GM20431 (cell line): ENCODE data around the gene SERINC3.

Experiments used
- in situ Hi-C: fragments of 300-500 bp; cut with MseI, MboI; formaldehyde crosslinking; loops from one replicate; pipeline ENCODE4 v1.15.0; 2020; ENCODE audit warnings: low sequenced_read_pairs; ENCODE audit not compliant: unreplicated experiment

SERINC3 gene

DNA sequence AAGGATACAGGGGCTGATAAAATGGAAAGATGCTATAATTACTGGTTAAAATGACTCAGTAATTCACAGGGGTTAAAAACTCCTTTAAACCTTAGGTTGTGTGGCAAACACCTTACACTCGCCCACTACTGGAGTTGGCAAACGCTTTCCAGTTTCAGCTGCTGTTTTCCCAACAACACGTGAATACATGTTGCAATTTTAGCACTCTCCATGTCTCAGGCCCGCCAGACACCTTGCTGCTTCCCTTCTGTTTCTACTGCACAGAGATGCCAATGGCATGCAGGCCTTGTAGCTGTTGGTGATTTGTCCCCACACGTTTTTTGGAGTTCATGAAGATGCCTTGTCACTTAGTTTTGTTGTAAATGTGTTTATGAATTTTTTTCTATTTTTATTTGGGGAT is 51.5 kb downstream of the SERINC3 start:
- in situ Hi-C loops = no loop called here

- in situ Hi-C loops = no loop called here
These were observed 53.7 kb downstream of the SERINC3 start for GRCh38 chr20:44468044-44468782.

- in situ Hi-C loops = no loop called here
These were observed 54.5 kb downstream of the SERINC3 start for GRCh38 chr20:44467289-44467883.

- in situ Hi-C loops = no loop called here
These were observed 56.8 kb downstream of the SERINC3 start for GRCh38 chr20:44465001-44465560.

DNA sequence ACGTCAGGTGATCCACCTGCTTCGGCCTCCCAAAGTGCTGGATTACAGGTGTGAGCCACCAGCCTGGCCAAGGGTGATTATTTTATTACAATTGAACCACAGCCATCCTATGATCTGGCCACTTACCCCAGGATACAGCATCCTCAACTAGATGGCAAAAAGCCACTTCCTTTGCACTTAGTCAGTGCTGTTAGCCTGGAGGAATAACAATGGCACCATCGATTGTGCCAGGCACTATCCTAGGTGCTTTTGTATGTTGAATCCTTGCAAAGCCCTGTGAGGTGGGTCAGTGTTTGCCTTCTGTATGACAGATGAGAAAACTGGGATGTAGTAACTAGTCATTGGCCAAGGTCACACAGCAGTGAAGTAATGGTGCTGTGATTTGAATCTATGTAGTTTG is 57.4 kb downstream of the SERINC3 start:
- in situ Hi-C loops = no loop called here

- in situ Hi-C loops = no loop called here
These were observed 58.4 kb downstream of the SERINC3 start for GRCh38 chr20:44463466-44463865.

DNA sequence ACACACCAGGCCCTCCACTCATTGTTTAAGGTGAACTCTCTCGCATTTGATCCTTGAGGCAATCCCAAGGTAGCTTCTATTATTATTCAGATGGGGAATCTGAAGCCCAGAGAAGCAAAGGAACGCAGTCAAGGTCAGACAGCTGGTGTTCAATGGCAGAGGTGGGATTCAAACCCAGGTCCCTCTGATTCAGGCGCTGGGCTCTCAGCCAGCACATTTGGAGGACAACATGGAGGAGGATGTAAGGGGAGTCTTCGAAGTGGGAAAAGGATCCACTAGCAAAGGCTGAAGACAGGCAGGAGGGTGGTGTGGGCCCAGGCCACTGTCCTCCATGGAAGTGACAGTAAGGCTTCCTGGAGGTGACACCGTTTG is 60.1 kb downstream of the SERINC3 start:
- in situ Hi-C loops = no loop called here

GRCh38 chr20:44461142-44461802 is 60.6 kb downstream of the SERINC3 start:
- in situ Hi-C loops = no loop called here

DNA sequence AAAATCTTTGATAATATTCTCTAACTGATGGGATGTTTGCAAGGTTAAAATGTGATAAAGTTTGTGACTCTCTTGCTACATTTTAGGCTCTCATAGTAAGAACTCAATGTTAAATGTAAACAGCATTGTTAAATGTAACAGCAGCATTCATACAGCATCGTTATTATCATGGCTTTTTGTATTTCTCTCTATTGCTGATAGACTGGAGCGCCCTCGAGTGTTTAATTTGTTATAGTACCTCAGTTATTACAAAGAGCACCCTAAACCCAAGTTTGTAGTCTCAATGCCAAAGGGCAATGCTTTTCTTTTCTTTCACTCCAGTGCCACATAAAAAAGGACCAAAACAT is 61.1 kb downstream of the SERINC3 start:
- in situ Hi-C loops = no loop called here

- in situ Hi-C loops = no loop called here
These were observed 62.6 kb downstream of the SERINC3 start for GRCh38 chr20:44459271-44459670.

DNA sequence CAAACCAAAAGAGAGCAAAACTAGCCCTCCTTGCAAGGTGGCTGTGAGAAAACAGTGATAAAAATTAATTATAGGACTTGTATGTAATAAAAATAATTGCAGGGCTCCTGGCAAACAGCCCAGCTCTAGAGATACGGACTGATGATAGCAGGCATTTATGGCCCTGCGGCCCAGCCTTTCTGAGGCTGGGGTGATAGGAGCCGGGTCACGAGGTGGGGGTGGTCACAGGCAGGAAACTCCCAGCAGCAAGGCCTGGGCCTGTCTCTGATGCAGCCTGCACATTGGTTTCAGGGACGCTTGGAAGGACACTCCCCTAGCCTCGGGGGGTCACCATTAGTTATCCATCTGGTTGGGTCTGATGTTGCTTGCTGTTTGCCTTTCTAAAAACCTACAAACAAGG is 64.9 kb downstream of the SERINC3 start:
- in situ Hi-C loops = no loop called here

GRCh38 chr20:44456611-44457010 is 65.3 kb downstream of the SERINC3 start:
- in situ Hi-C loops = no loop called here

- in situ Hi-C loops = no loop called here
These were observed 66.7 kb downstream of the SERINC3 start for GRCh38 chr20:44455126-44455525.

GRCh38 chr20:44454306-44454963 is 67.4 kb downstream of the SERINC3 start:
- in situ Hi-C loops = no loop called here

DNA sequence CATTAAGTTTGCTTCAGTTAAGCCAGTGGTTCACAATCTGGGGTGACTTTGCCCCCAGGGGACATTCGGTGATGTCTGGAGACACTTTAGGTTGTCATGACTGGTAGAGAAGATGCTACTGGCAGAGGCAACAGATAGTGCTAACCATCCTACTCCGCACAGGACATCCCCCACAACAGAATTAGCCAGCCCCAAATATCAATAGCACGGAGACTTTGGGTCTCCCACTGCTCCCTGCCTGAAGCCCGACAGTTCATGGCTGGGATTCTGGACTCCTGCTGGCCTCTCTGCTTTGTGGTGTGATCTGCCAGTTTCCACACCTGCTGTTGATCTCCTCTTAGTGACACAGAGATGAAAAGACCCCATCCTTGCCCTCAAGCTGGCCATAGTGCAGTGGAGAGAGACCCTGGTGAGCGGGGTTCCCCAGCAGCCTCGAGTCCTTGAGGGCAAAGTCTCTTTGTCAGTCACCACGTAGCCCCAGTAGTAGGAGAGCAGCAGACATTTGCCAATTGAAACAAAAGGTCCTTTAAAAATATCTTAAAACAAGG is 70.9 kb downstream of the SERINC3 start:
- in situ Hi-C loops = no loop called here

DNA sequence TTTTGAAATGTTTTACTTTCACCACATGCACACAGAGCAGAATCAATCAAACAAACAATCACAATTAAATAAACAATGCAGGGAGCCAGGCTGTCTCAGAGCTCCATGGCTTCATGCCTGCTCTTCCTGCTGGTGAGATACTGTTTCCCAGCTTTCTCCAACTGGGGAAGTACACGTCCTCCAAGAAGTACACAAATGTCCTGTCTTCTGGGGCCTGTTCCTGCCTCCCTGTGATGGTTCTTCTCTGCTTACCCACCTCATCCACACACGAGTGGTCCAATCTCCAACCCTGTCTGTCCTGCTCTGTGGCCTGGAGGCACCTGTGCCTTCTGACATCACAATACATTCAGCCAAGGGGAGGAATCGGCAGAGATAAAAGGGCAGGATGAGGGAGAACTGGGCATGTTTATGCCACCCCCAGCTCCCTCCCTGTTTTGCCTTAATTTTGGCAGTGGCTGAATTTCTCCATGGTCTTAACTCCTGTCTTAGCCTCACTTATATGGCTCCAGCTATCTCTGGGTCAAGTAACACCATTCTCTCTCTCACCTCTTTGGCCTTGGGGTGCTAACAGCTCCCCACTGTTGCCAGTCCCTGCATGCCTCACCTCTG is 71.5 kb downstream of the SERINC3 start:
- in situ Hi-C loops = no loop called here

GRCh38 chr20:44449864-44450263 is 72.0 kb downstream of the SERINC3 start:
- in situ Hi-C loops = no loop called here

DNA sequence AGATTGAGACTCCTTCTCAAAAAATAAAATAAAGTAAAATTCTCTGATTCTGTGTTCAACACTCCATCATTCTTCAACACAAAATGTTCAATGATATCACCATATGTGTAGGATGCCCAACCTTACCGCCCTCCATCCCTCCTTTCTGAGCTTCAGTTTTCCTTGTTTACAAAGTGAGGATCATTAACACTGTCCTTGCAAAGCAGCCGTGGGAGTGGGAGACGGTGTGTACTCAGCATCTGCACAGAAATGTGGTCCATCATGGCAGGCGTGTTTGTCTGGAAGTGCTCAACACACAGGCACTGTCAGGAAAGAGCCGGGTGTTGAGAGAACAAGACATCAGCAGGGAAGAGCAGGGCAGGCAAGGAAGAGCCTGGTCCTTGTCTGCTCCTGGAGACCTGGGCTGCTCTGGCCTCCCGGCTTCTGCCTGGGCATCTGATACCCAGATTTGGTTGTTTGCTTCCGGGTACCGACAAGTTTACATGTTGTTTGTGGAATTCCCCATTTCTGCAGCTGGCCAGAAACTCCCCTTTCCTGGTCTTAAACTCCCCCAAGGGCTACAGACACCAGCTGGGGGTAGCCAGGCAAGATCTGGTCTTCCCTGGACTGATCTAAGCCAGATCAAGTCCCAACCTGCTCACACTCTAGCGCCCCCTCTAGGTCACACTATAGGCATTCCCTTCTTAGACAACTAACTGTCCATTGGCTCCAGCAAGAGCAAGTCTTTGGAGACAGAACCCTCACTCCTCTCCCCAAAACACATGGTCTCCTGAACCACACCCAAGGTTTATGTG is 72.9 kb downstream of the SERINC3 start:
- in situ Hi-C loops = no loop called here

GRCh38 chr20:44447827-44448419 is 73.9 kb downstream of the SERINC3 start:
- in situ Hi-C loops = no loop called here
